Activated T-helper 1 cell treated with Interleukin-2 at 50 U/mL for 16 hours (primary cell): ENCODE results near the gene GTF2H4.
"Not testable (repeated sequence)": the region's sequence is repeated elsewhere in the genome, so short reads cannot be mapped to it uniquely, and the experiment has no call there.

Experiments
- DNase-seq: peaks from one replicate; pipeline ENCODE4 v3.0.0-alpha.2; 2020; ENCODE audit warnings: low read depth

Gene GTF2H4

DNA sequence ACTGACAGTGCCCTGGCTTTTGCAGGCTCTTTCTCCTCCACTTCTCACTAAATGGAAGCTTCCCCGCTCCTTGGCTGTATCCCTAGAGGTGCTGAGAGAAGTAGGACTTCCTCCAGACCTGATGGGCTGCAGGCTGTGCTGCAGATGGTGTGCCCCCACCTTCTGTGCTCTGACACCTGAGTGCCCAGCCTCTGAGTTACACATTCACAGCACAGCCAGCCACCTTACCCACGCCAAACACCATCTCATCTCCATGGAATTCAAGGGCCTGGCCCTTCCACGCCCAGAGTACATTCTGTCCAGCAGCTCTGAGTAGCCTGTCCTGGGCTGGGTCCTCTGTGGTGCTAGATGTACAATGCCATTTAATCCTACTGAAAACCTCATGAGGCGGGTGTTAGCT, 18.6 kb downstream of the GTF2H4 start:
- DNase-seq: no peak

GRCh38 chr6:30927080-30927479, 19.1 kb downstream of the GTF2H4 start:
- DNase-seq: not testable (repeated sequence)

GRCh38 chr6:30928677-30929076, 20.7 kb downstream of the GTF2H4 start:
- no peak for DNase-seq

- no peak for DNase-seq
These were observed 22.5 kb downstream of the GTF2H4 start for GRCh38 chr6:30930506-30930905.

DNA sequence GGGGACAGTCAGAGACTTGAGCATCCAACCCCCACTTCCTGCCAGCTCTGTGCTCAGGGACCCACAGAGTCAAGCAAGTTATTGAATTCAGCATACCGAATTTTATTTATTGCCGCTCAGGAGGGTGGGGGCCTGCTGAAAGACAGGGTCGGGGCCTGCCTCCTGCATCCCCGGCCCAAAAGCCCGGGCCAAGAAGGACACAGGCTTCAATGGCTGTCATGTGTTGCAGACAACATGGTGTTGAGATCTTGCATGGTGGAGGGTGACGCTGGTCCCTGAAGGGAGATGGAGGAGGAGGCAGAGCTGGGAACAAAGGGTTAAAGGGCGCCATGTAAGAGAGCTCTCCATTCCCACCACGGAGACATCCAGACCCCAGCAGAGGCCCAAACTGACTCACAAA, 23.3 kb downstream of the GTF2H4 start:
- DNase-seq: no peak

DNA sequence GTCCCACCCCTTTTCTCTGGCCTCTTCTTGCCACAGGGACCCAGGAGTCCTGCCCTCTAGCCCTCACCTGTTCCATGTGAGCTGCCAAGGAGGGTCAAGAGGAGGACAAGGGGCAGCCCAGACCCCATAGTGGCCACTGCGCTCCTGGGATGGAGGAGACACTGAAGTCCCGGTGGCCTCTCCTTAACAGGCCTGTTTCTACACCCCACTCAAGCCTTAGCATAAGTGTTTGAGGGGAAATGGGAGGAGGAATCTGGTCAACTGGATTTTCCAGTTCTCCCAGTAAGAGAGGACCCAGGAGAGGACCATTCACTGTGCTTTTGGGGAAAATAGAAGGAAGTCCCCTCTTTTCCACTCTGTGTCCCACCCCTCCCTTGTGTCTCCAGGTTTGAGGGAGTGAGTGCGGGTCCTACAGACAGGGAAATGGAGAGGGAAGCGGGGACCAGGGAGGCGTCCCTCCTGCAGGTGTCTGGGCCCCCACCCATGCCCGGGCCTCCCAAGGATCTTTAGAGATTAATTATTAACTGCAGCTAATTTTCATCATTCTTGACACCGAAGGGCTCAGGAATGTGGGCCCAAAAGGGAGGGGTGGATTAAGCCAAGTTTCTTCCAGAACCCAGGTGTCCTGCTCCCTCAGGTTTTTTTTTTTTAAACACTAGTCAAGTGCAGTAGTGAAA, 24.1 kb downstream of the GTF2H4 start, which contains the start of gene SFTA2:
Gene SFTA2, minus strand, starts transcription at position 202 of the 677 bp plus-strand sequence. Its CDS starts 74 bp downstream, at position 128.
- DNase-seq: no peak

- DNase-seq: no peak
These were observed 24.8 kb downstream of the GTF2H4 start for GRCh38 chr6:30932665-30933365.

DNA sequence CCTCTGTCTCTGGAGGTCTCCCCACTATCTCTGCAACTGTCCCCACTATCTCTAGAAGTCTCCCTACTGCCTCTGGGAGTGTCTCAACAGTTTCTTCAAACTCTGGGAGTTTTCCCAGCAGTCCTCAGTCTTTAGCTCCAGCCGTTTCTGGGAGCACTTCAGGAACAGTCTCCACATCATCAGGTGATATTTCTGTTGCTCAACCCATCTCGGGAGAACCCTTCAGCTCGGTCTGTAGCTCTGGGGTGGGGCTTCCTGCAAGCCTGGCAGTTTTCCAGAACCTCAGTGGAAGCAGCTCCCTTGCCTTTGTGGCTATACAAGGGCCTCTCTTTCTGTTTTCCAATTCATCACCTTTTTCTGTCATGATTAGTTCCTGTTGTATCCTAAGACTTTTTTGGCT, 27.0 kb downstream of the GTF2H4 start:
- no peak for DNase-seq

DNA sequence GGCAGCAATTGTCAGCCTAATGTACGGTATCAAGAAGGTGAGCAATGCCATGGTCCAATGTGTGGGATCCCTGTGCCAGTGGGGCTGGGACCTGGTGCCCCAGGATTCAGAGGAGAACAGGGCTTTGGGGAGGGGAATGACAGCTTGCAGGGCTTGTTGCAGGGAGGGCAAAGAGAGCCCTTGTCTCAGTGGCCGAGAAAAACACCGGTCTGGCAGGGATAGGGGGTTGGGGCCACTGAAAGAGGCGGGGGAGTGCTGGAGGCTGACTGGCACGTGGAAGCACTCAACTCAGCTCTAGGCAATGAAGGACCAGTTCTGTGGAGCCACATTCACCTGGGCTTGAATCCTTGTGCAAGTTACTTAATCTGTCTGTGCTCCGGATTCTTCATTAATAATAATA, 29.3 kb downstream of the GTF2H4 start:
- no peak for DNase-seq

DNA sequence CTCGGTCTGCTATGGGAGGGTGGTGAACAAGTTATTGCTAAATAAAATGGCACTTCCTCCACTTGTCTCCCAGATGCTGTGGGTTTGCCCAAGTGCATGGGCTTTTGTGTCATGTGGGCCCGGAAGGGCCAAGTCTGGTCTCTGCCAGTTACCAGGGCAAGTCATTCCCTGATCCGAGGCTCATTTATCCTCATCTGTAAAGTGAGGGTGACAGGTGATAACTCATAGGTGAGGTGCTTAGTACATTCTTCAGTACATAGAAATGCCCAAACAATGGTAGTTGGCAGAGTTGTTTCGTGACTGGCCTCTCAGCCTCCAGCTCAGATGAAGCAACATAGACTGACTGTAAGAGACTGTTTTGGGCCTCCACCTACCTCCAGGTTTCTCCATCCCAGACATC, 30.7 kb downstream of the GTF2H4 start:
- DNase-seq: no peak

- DNase-seq: no peak
These were observed 31.5 kb downstream of the GTF2H4 start for GRCh38 chr6:30939473-30939872.

GRCh38 chr6:30940361-30940986, 32.5 kb downstream of the GTF2H4 start, which contains the start of gene MUCL3:
Gene MUCL3 (plus strand): TSS chr6:30940973. CDS start chr6:30941000, 27 bp downstream.
- no peak for DNase-seq

GRCh38 chr6:30942338-30943060, 34.5 kb downstream of the GTF2H4 start:
- DNase-seq: no peak

GRCh38 chr6:30944051-30944450, 36.0 kb downstream of the GTF2H4 start:
- no peak for DNase-seq

GRCh38 chr6:30945281-30945680, 37.3 kb downstream of the GTF2H4 start:
- no peak for DNase-seq

- DNase-seq: no peak
These were observed 39.2 kb downstream of the GTF2H4 start for GRCh38 chr6:30947231-30947630.

DNA sequence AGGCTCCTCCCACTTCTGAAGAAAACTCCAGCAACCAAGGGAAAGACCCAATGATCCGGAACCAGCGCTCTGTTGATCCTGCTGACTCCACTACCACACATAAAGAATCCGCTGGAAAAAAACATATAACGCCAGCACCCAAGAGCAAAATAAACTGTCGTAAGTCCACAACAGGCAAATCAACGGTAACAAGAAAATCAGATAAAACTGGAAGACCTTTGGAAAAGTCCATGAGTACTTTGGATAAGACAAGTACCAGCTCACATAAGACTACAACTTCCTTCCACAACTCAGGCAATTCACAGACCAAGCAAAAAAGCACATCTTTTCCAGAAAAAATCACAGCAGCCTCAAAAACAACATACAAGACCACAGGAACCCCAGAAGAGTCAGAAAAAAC, 40.8 kb downstream of the GTF2H4 start:
- no peak for DNase-seq

DNA sequence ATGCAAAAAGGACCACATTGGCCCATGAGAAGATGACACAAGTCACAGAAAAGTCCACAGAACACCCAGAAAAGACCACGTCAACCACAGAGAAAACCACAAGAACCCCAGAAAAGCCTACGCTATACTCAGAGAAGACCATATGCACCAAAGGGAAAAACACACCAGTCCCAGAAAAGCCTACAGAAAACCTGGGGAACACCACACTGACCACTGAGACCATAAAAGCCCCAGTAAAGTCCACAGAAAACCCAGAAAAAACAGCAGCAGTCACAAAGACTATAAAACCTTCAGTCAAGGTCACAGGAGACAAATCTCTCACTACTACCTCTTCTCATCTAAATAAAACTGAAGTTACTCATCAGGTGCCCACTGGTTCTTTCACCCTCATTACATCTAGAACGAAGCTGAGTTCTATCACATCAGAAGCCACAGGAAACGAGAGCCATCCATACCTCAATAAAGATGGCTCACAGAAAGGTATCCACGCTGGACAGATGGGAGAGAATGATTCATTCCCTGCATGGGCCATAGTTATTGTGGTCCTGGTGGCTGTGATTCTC, 44.0 kb downstream of the GTF2H4 start:
- no peak for DNase-seq

DNA sequence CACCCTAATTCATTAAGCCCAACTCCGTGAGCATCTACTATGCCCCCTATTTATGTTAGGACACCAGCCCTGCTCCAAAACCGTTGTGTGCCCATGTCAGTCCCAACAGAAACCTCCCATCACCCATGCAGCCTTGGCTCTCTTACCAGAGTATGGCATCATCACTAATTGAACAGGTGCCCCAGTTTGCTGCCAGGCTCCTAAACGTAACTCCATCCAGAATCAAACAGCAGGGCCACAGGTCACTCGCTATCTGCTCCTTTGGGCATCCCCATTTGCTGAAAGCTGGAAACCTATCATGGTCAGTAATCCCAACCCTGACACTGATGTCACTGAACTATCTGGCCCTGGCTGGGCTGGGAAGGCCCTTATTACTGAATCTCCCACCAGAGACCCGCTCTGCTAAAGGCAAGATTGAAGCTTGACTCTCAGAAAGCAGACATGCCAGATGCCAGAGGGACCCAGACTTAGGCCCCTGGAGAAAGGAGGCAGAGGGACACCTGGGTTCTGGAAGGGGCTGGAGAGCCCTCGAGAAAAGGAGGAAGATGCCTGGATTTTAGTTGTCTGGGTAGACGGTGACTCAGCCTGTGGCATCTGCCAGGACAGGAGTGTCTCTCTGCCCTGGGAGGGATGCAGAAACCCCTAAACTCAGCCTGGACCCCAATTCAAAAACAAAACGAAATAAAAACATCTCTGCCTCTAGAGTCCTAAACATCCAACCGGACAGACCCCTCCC, 46.8 kb downstream of the GTF2H4 start:
- no peak for DNase-seq

- peak; percentile 61 for DNase-seq
These were observed 47.5 kb downstream of the GTF2H4 start for GRCh38 chr6:30955367-30956042.

DNA sequence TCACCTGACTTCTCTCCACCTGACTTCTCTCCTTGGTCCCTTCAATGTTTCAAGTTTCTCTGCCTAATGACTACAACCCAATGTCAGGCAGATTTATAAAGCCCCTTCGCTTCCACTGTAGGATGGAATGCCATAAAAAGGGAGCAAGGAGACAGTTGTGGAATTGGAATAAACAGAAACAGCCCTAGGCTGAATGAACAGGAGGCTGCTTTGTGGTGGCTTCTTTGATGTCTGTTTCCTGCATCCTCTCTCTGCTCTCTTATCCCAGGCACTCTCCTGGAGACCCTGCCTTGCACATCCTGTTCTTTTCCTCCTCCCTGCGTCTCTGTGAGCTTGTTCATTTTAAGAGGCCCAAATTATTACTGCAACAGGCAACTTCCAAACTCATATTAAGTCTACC, 49.7 kb downstream of the GTF2H4 start:
- DNase-seq: no peak
